OCI-LY7 (cell line): ENCODE measurements around the gene FRG2C.
"Not testable (repeated sequence)": the region's sequence is repeated elsewhere in the genome, so short reads cannot be mapped to it uniquely, and the experiment has no call there.

ENCODE experiments used
- EZH2phosphoT487 ChIP-seq: fragments of 200-600 bp; sonication (generic); IDR thresholded peaks from 2 replicates; pipeline ENCODE4 v1.6.1; 2018; ENCODE audit warnings: low read depth, borderline replicate concordance, mild to moderate bottlenecking, mixed run types, antibody characterized with exemption, low read length, moderate library complexity, mixed read lengths
- TF ChIP-seq, protein P1 (sequence below): fragments of 200-600 bp; sonication (generic); conservative IDR thresholded peaks from 2 replicates; pipeline ENCODE4 v1.5.1; 2014; ENCODE audit warnings: mild to moderate bottlenecking, antibody characterized with exemption, low read length, moderate library complexity, mixed read lengths

DNA sequence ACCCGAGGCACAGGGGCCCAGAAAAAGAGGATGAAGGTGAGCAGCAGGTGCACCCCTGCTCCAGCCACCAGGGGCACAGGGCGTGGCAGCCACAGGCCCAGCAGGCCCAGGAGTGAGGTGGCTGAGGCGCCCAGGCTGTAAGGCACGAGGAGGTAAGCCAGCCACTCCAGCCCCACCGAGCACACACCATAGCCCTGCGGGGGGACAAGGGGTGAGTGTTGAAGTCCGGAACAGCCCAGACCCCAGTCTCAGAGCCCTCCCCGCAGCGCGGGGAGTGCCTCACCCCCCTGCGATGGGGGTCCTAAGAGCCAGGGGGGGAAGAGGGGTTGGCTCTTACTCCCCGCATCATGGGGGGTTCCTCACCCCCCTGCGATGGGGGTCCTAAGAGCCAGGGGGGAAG is 40.5 kb upstream of the FRG2C start:
- TF ChIP-seq, protein P1, sequence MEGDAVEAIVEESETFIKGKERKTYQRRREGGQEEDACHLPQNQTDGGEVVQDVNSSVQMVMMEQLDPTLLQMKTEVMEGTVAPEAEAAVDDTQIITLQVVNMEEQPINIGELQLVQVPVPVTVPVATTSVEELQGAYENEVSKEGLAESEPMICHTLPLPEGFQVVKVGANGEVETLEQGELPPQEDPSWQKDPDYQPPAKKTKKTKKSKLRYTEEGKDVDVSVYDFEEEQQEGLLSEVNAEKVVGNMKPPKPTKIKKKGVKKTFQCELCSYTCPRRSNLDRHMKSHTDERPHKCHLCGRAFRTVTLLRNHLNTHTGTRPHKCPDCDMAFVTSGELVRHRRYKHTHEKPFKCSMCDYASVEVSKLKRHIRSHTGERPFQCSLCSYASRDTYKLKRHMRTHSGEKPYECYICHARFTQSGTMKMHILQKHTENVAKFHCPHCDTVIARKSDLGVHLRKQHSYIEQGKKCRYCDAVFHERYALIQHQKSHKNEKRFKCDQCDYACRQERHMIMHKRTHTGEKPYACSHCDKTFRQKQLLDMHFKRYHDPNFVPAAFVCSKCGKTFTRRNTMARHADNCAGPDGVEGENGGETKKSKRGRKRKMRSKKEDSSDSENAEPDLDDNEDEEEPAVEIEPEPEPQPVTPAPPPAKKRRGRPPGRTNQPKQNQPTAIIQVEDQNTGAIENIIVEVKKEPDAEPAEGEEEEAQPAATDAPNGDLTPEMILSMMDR = not testable (repeated sequence)
- not testable (repeated sequence) for TF ChIP-seq EZH2phosphoT487
